MCF 10A (cell line): Measurements from ENCODE around the gene CPNE9. TPM values are rescaled to one million over a fixed set of nuclear protein-coding genes. Genes with fewer than 3 reads are reported as not detected.

Source experiments
- BruUV-seq: library from RNA; stranded (reverse); fragments of 400-500 nt; replicated peaks from 2 replicates; lab custom pipeline; 2021; lab: Mats Ljungman, UMichigan
- CTCF ChIA-PET: fragments of 300-600 bp; sonication (Branson Sonifier 250); formaldehyde crosslinking; extraction: SDS; loops from one replicate; lab custom pipeline; 2021; ENCODE audit warnings: antibody characterized with exemption, inconsistent platforms; lab: Yijun Ruan, JAX
- POLR2A ChIA-PET: fragments of 300-600, 350-650 bp; sonication (Branson Sonifier 250); formaldehyde crosslinking; extraction: SDS; loops from one replicate; lab custom pipeline; 2020; ENCODE audit warnings: antibody characterized with exemption, inconsistent platforms; lab: Yijun Ruan, JAX
- DNase-seq: peaks from one replicate; pipeline ENCODE4 v3.0.0-alpha.2; 2018; ENCODE audit not compliant: unreplicated experiment
- H3K27ac Mint-ChIP-seq: one replicate; pipeline ENCODE4 v1.8.0; 2022; ENCODE audit warnings: mild to moderate bottlenecking, low read depth, mixed read lengths; ENCODE audit not compliant: unreplicated experiment
- H3K27me3 Mint-ChIP-seq: one replicate; pipeline ENCODE4 v1.8.0; 2022; ENCODE audit warnings: mixed read lengths; ENCODE audit not compliant: insufficient read depth, unreplicated experiment
- H3K36me3 Mint-ChIP-seq: one replicate; pipeline ENCODE4 v1.8.0; 2022; ENCODE audit warnings: mild to moderate bottlenecking, moderate library complexity, mixed read lengths; ENCODE audit not compliant: insufficient read depth, unreplicated experiment
- H3K4me1 Mint-ChIP-seq: one replicate; pipeline ENCODE4 v1.8.0; 2022; ENCODE audit warnings: mixed read lengths; ENCODE audit not compliant: insufficient read depth, unreplicated experiment
- H3K4me3 Mint-ChIP-seq: one replicate; pipeline ENCODE4 v1.8.0; 2022; ENCODE audit warnings: mild to moderate bottlenecking, moderate library complexity, mixed read lengths; ENCODE audit not compliant: unreplicated experiment
- H3K9me3 Mint-ChIP-seq: one replicate; pipeline ENCODE4 v1.8.0; 2022; ENCODE audit warnings: mixed read lengths; ENCODE audit not compliant: unreplicated experiment
- intact Hi-C: fragments of 100-400 bp; cut with micrococcal nuclease; formaldehyde crosslinking; loops from 2 replicates; pipeline ENCODE4 v1.14.1; 2022
- total RNA-seq: library from RNA; stranded (reverse); gene quantifications from 2 replicates; pipeline ENCODE4 v1.2.3, GENCODE V29; 2022
- TF ChIP-seq, protein P1 (sequence below): fragments of 200-600 bp; IDR thresholded peaks from one replicate; pipeline ENCODE4 v1.8.0; 2022; ENCODE audit warnings: antibody characterized with exemption, mild to moderate bottlenecking; ENCODE audit not compliant: unreplicated experiment

Gene CPNE9
- total RNA-seq, 1 experiment from 2014 or later, result not detected

DNA sequence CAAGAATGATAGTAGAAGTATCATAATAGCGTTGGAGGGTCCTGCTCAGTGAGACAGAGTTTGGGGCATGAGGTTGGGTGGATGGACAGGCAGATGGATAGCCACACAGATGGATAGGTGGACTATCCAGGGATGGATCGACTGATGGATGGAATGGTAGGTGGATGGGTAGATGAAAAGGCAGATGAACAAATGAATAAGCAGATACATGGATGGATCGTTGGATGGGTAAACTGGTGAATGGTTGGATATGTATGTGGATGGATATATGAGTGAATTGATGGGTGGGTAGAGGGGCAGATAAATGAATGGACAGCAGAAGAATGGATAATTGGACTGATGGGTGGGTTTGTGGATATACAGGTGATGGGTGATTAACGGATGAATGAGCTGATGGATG is 9.5 kb downstream of the CPNE9 start:
- Mint-ChIP-seq H3K27me3 (peaks cover 56% of the 10 kb centered on the region), H3K4me3 (no peak overlapping the region)
- BruUV-seq, result no TSS peak

DNA sequence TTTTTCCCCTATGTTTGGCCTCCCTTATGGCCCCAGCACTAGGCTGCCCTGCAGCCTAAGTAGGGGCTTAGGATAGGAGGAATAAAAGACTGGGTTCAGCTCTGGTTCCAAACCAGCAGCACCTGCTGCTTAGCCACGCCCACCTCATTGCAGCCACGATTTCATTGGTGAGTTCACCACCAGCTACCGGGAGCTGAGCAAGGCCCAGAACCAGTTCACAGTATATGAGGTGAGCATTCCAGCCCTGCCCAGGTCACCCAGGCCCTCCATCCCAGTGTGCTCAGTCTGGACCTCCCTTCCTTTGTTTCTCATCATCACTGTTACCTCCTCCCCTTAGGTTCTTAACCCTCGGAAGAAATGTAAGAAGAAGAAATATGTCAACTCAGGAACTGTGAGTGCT is 11.5 kb downstream of the CPNE9 start:
- H3K27me3 Mint-ChIP-seq, result peaks cover 59% of the 10 kb centered on the region
- CTCF ChIA-PET, result interaction anchor here (0.6 to 2.0 kb wide), 21 partner anchors 9 to 720 kb away, joined by 3 to 15 read pairs (median 4); partner anchors contain the start of gene CPNE9

More for the DNA sequence above, 9.5 kb downstream of the CPNE9 start:
- H3K36me3 Mint-ChIP-seq, result no peaks in the 10 kb centered on the region
- H3K27ac Mint-ChIP-seq, result no peak overlapping the region
- H3K4me1 Mint-ChIP-seq, result peaks cover 7% of the 10 kb centered on the region
- POLR2A ChIA-PET, result no interaction called here
- intact Hi-C loops, result loop anchor here (10.0 kb wide), 1 partner anchor 208 kb away; no protein-coding TSS in a partner anchor
- CTCF ChIA-PET, result interaction anchor here (0.6 kb wide), 1 partner anchor 75 kb away, joined by 3 read pairs; no protein-coding TSS in a partner anchor
- no peaks in the 10 kb centered on the region for H3K9me3 Mint-ChIP-seq
- TF ChIP-seq, protein P1, sequence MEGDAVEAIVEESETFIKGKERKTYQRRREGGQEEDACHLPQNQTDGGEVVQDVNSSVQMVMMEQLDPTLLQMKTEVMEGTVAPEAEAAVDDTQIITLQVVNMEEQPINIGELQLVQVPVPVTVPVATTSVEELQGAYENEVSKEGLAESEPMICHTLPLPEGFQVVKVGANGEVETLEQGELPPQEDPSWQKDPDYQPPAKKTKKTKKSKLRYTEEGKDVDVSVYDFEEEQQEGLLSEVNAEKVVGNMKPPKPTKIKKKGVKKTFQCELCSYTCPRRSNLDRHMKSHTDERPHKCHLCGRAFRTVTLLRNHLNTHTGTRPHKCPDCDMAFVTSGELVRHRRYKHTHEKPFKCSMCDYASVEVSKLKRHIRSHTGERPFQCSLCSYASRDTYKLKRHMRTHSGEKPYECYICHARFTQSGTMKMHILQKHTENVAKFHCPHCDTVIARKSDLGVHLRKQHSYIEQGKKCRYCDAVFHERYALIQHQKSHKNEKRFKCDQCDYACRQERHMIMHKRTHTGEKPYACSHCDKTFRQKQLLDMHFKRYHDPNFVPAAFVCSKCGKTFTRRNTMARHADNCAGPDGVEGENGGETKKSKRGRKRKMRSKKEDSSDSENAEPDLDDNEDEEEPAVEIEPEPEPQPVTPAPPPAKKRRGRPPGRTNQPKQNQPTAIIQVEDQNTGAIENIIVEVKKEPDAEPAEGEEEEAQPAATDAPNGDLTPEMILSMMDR, result no peak
- DNase-seq, result no peak

DNA sequence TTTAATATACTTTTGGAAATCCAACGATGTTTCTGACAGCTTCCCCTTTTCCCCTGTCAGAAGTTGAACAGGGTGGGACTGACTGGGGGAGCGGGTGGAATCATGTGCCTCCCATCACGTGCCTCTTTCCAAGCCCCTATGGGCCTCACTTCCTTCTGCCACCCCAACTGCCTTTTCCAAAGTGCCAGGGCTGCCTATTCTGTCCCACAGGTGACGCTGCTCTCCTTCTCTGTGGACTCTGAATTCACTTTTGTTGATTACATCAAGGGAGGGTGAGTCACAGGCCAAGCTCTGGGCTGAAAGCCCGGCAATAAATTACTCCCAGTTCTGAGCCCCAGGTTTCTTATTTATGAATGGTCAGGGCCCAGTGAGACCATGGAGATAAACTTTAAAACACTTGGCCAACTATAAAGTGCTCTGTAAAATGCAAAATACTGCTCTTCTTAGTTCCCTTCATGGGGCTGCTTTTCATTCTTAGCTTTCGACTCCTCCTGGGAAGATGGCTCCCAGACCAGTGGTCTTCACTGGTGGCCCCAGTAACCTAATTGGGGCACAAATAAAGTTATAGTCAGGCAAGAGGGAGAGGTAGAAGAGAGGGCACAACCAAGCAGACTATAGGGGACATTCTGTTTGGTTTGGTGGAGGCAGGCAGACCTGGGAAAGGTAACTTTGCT is 12.3 kb downstream of the CPNE9 start:
- Mint-ChIP-seq H3K4me3 (no peak overlapping the region), H3K9me3 (no peaks in the 10 kb centered on the region), H3K27me3 (peaks cover 51% of the 10 kb centered on the region), H3K36me3 (no peaks in the 10 kb centered on the region), H3K27ac (no peak overlapping the region), H3K4me1 (peaks cover 7% of the 10 kb centered on the region)
- CTCF ChIA-PET, result interaction anchor here (0.6 to 2.0 kb wide), 30 partner anchors 8 to 721 kb away, joined by 3 to 15 read pairs (median 4); partner anchors contain the start of gene CPNE9
- TF ChIP-seq, protein P1, result peak; percentile 89
- intact Hi-C loops, result loop anchor here (1.0 to 10.0 kb wide), 6 partner anchors 76 to 571 kb away; partner anchors contain the start of genes ARPC4, CRELD1, FANCD2 and TADA3
- POLR2A ChIA-PET, result interaction anchor here (0.6 to 1.4 kb wide), 7 partner anchors 15 to 268 kb away, joined by 3 to 12 read pairs (median 3); partner anchors contain the start of genes ARPC4, BRPF1 and OGG1
- BruUV-seq, result no TSS peak
- peak; percentile 93 for DNase-seq

More for the DNA sequence above, 11.5 kb downstream of the CPNE9 start:
- TF ChIP-seq, protein P1, result no peak
- intact Hi-C loops, result loop anchor here (2.0 to 10.0 kb wide), 5 partner anchors 77 to 312 kb away; partner anchors contain the start of genes ARPC4, CRELD1, FANCD2 and TADA3
- no peak overlapping the region for H3K27ac Mint-ChIP-seq
- DNase-seq, result no peak
- no peak overlapping the region for H3K4me3 Mint-ChIP-seq
- peaks cover 7% of the 10 kb centered on the region for H3K4me1 Mint-ChIP-seq
- BruUV-seq, result no TSS peak
- POLR2A ChIA-PET, result interaction anchor here (1.2 to 1.4 kb wide), 3 partner anchors 17 to 78 kb away, joined by 3 to 11 read pairs (median 3); partner anchors contain the start of genes ARPC4 and OGG1
- H3K9me3 Mint-ChIP-seq, result no peaks in the 10 kb centered on the region
- H3K36me3 Mint-ChIP-seq, result no peaks in the 10 kb centered on the region
